Mucosa of stomach (tissue), 1 donor: ENCODE results near the gene ZFHX3.

Experiments used
- H3K27me3 ChIP-seq: one replicate; pipeline ENCODE4 v1.7.0; 2013; ENCODE audit warnings: mild to moderate bottlenecking, low read length; ENCODE audit not compliant: control insufficient read depth, insufficient read depth
- H3K36me3 ChIP-seq: one replicate; pipeline ENCODE4 v1.7.0; 2013; ENCODE audit warnings: low read length; ENCODE audit not compliant: control insufficient read depth, insufficient read depth
- H3K4me1 ChIP-seq: one replicate; pipeline ENCODE4 v1.7.0; 2013; ENCODE audit warnings: mild to moderate bottlenecking, low read length; ENCODE audit not compliant: control insufficient read depth, insufficient read depth
- H3K4me3 ChIP-seq: one replicate; pipeline ENCODE4 v1.7.0; 2013; ENCODE audit warnings: low read length
- H3K9ac ChIP-seq: one replicate; pipeline ENCODE4 v1.7.0; 2013; ENCODE audit warnings: mild to moderate bottlenecking, low read length, moderate library complexity
- H3K9me3 ChIP-seq: one replicate; pipeline ENCODE4 v1.7.0; 2013; ENCODE audit warnings: mild to moderate bottlenecking, low read length, moderate library complexity; ENCODE audit not compliant: control insufficient read depth
- donor health status: Pancreatic carcinoma.

ZFHX3 gene

GRCh38 chr16:72835086-72835485, 212.8 kb downstream of the ZFHX3 start:
- Histone ChIP-seq H3K9ac (no peak overlapping the region), H3K27me3 (no peaks in the 10 kb centered on the region), H3K9me3 (no peaks in the 10 kb centered on the region), H3K4me1 (no peaks in the 10 kb centered on the region), H3K36me3 (no peaks in the 10 kb centered on the region), H3K4me3 (no peak overlapping the region)

GRCh38 chr16:72834499-72834898, 213.4 kb downstream of the ZFHX3 start:
- Histone ChIP-seq H3K9me3 (no peaks in the 10 kb centered on the region), H3K4me3 (no peak overlapping the region), H3K36me3 (no peaks in the 10 kb centered on the region), H3K27me3 (no peaks in the 10 kb centered on the region), H3K9ac (no peak overlapping the region), H3K4me1 (no peaks in the 10 kb centered on the region)

- H3K9me3 ChIP-seq = no peaks in the 10 kb centered on the region
- H3K27me3 ChIP-seq = no peaks in the 10 kb centered on the region
- H3K4me1 ChIP-seq = no peaks in the 10 kb centered on the region
- no peak overlapping the region for H3K4me3 ChIP-seq
- no peaks in the 10 kb centered on the region for H3K36me3 ChIP-seq
- H3K9ac ChIP-seq = no peak overlapping the region
Observed at GRCh38 chr16:72833969-72834368, 214.0 kb downstream of the ZFHX3 start.

DNA sequence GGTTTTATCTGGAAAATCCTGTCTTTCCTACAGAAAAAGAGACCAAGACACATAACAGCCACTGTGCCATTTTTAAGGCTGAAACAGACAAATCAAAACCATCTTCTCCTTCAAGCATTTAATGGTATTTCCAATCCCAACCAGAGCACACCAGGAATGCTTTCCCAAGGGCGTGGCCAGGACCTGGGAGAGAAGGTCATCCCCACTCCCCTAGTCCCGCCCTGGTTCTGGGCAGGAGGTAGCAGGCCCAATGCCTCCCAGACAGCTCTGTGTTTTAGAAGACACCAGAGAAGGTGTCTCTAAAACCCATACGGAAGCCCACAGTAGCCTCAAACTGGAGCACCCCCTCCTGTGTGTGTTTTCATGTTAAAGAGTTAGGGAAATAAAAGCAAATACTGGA, 214.4 kb downstream of the ZFHX3 start:
- H3K4me1 ChIP-seq = no peaks in the 10 kb centered on the region
- no peaks in the 10 kb centered on the region for H3K36me3 ChIP-seq
- no peaks in the 10 kb centered on the region for H3K9me3 ChIP-seq
- H3K27me3 ChIP-seq = no peaks in the 10 kb centered on the region
- no peak overlapping the region for H3K9ac ChIP-seq
- H3K4me3 ChIP-seq = no peak overlapping the region

GRCh38 chr16:72832621-72833248, 215.2 kb downstream of the ZFHX3 start:
- Histone ChIP-seq H3K36me3 (no peaks in the 10 kb centered on the region), H3K4me3 (no peak overlapping the region), H3K9ac (no peak overlapping the region), H3K27me3 (no peaks in the 10 kb centered on the region), H3K4me1 (no peaks in the 10 kb centered on the region), H3K9me3 (no peaks in the 10 kb centered on the region)

DNA sequence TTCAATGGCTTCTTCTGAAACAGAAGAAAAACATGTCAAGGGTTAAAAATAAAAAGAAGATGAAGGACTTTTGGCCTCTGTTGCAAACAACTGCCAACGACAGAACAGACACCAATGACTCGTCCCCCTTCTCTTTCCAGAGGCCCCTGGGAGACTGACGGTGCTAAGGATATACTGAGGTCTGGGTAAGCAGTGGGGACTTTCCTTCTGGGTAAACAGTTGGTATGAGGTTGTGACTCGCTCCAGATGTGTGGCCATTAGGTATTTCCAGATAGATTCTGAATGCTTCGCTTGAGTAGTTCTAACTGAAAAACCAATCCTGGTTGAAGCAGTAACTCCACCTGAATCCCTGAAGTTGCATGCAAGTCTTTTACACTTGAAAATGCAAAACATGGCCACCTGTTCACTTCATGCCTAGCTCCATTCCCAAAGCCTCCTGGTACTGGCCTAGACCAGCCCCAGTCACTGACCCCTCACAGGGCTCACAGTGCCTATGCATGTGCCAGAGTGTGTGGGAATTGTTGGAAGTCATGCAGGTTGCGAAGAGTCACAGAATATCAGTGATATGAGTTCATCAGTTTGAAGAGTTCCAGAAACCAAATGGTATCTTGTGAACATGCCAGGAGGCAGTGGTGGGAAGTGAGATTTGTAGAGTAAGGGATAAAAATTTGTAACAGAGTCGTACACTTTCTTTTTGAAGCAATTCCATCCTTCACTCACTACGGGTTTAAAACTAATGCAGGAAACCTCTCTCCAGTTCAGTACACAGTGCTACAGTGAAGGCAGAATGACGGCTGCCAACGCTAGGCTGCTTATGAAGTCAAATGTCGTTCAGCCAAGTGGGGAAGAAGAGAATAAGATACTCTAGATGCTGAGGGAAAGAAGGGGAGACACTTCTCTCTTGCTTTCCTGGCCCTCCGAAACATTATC, 217.8 kb downstream of the ZFHX3 start:
- Histone ChIP-seq H3K9me3 (no peaks in the 10 kb centered on the region), H3K27me3 (no peaks in the 10 kb centered on the region), H3K4me1 (no peaks in the 10 kb centered on the region), H3K9ac (no peak overlapping the region), H3K4me3 (no peak overlapping the region), H3K36me3 (no peaks in the 10 kb centered on the region)

- Histone ChIP-seq H3K27me3 (no peaks in the 10 kb centered on the region), H3K4me1 (no peaks in the 10 kb centered on the region), H3K9ac (no peak overlapping the region), H3K4me3 (no peak overlapping the region), H3K36me3 (no peaks in the 10 kb centered on the region), H3K9me3 (no peaks in the 10 kb centered on the region)
Observed at GRCh38 chr16:72827866-72828265, 220.1 kb downstream of the ZFHX3 start.

- Histone ChIP-seq H3K27me3 (no peaks in the 10 kb centered on the region), H3K9me3 (no peaks in the 10 kb centered on the region), H3K9ac (no peak overlapping the region), H3K36me3 (no peaks in the 10 kb centered on the region), H3K4me3 (no peak overlapping the region), H3K4me1 (no peaks in the 10 kb centered on the region)
Observed at GRCh38 chr16:72825912-72826621, 221.9 kb downstream of the ZFHX3 start.

DNA sequence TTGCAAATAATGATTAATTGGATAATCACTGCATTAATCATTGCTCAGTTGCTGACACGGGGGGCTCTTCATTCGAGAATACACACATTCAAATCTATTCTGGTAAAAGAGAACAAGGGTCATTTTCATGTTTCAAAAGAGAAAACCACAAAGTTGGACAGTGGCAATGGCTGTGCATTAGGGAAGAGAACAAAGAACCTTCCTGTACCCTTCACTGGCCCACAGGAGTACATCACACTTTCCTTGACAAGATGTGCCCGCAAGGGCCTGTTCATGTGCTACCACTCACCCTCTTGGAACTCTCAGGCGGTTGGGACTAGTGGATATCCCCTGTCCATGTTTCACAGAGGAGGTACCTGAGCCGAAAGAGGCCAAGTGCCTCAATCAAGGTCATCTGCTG, 223.2 kb downstream of the ZFHX3 start:
- H3K27me3 ChIP-seq = no peaks in the 10 kb centered on the region
- no peaks in the 10 kb centered on the region for H3K4me1 ChIP-seq
- H3K4me3 ChIP-seq = no peak overlapping the region
- H3K9ac ChIP-seq = no peak overlapping the region
- no peaks in the 10 kb centered on the region for H3K36me3 ChIP-seq
- H3K9me3 ChIP-seq = no peaks in the 10 kb centered on the region

GRCh38 chr16:72824027-72824426, 223.9 kb downstream of the ZFHX3 start:
- Histone ChIP-seq H3K4me1 (no peaks in the 10 kb centered on the region), H3K9me3 (no peaks in the 10 kb centered on the region), H3K9ac (no peak overlapping the region), H3K4me3 (no peak overlapping the region), H3K36me3 (no peaks in the 10 kb centered on the region), H3K27me3 (no peaks in the 10 kb centered on the region)

DNA sequence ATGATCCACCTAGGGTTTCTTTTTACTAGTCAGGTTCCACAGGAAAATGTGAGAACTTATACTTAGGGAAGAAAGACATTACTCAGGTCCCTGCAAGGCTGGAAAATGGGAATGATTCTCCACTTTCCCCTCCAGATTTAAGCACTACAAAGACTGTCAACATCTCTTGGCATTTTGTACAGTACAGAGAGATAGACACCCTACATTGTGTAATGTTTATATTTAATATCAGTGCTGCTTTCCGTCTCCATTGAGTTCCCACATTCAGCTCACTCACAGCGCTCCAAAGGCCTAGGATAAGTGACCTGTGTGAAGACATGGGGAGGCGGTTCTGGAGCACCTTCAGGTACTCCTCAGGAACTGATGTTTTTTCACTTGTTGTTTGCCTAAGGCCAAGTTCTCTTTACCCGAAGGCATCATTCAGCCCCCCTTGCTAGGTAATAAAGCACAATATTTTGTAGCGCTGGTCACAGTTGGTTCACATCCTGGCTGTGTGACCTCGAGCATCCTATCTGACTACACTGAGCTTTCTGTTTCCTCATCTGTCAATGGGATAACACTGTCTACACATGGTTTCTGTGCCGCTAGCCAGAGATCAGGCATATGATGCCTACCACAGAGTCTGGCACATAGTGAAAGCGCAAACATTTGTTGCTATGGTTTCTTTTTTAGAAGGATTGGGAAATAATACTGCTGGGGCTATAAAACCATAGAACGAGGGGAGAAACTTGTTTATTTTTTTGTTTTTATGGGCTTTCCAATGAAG, 226.6 kb downstream of the ZFHX3 start:
- Histone ChIP-seq H3K9ac (no peak overlapping the region), H3K4me1 (no peaks in the 10 kb centered on the region), H3K36me3 (no peaks in the 10 kb centered on the region), H3K9me3 (no peaks in the 10 kb centered on the region), H3K27me3 (no peaks in the 10 kb centered on the region), H3K4me3 (no peak overlapping the region)
